ENCODE data around the gene PGGT1B.
"Not testable (repeated sequence)": the region's sequence is repeated elsewhere in the genome, so short reads cannot be mapped to it uniquely, and the experiment has no call there.

The PGGT1B gene

GRCh38 chr5:115257981-115258380, 4.7 kb downstream of the PGGT1B start:
- DNase-seq: no peak

GRCh38 chr5:115249379-115249778, 13.3 kb downstream of the PGGT1B start:
- not testable (repeated sequence) for DNase-seq

- peak; percentile 6 to 76 (median 44) for DNase-seq
Measured at GRCh38 chr5:115246361-115246991, 16.2 kb downstream of the PGGT1B start.

- peak in 1 of 4 experiments; percentile 2 for DNase-seq
Measured at GRCh38 chr5:115243412-115243811, 19.3 kb downstream of the PGGT1B start.

GRCh38 chr5:115241881-115242642, 20.6 kb downstream of the PGGT1B start:
- DNase-seq: peak in 1 of 4 experiments; percentile 10

GRCh38 chr5:115237066-115237465, 25.6 kb downstream of the PGGT1B start:
- no peak for DNase-seq

GRCh38 chr5:115236599-115236998, 26.1 kb downstream of the PGGT1B start:
- no peak for DNase-seq

DNA sequence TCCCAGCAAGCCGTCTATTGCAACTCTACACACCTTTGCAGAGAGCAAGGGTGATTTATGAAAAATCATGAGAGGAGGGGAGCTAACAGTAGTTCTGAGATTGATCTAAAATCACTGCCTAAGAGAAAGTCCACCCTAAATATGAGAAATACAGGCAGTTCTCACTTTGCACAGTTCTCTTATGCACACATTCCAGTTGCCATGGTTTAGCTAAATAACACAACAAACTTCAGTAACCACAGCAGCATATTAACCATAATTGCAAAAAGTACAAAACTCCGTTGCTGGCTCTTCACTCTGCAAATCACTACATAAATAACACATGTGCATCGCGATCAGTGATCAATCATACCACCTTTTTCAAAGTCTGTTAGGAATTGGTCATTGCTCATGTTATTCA, 31.1 kb downstream of the PGGT1B start:
- no peak for DNase-seq

GRCh38 chr5:115229606-115230005, 33.1 kb downstream of the PGGT1B start:
- peak; percentile 6 to 51 (median 33) for DNase-seq

DNA sequence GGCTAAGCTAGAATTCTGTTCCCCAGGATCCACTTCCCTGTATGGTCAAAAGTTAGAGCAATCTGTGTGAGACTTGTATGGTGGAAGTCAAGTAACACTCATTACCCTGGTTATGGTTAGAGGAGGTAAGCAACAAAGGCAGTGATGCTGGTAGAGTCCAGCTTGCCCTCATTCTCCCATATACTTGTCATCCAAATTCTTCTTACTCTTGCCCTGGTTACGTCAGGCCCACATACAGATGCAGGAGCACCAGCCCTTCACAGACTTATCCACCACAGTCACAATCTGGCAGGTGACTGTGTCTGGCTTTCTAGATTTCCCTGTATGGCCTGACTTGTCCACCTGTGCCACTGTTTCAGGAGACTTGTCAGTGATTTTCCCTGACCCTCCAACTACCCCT, 35.4 kb downstream of the PGGT1B start:
- no peak for DNase-seq

DNA sequence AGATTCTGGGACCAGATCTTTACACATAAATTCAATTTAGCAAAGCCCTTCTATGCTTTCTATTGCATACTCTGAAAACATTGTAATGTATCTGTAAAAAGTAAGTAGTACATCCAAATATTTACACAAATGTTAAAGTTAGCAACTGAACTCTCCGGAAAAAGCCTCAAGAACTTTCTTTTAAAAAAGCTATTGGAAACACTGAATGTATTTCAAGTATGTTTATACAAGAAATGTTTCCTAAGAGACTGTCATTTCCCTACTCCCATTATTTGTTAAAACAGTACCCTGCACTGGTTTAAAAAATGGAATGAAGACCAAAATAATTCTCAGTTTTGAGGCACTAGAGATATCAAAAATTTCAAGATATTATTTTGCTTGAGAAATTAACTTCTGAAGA, 48.1 kb downstream of the PGGT1B start:
- DNase-seq: no peak

GRCh38 chr5:115209279-115209678, 53.4 kb downstream of the PGGT1B start:
- peak; percentile 82 to 94 (median 88) for DNase-seq

DNA sequence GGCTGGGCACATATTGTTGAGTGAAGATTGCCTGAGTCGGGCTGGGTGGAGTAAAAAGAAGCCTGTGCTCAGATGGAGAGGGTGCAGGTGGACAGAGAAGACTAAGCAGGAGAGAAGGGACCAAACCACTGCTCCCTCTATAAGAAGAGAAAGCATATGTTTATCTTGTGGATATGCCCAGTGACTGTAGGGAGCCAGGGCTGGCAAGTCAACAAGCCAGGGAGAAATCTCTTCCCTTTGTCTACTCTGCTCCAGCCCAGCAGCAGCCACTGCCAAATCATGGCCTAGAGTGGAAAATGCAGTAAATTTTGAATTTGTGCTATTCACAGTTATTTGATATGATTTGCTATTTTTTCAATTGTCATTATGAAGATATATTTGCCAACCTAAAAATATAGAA, 59.7 kb downstream of the PGGT1B start:
- DNase-seq: no peak

GRCh38 chr5:115196161-115196560, 66.5 kb downstream of the PGGT1B start:
- no peak for DNase-seq

- no peak for DNase-seq
Measured at GRCh38 chr5:115194676-115195075, 68.0 kb downstream of the PGGT1B start.

DNA sequence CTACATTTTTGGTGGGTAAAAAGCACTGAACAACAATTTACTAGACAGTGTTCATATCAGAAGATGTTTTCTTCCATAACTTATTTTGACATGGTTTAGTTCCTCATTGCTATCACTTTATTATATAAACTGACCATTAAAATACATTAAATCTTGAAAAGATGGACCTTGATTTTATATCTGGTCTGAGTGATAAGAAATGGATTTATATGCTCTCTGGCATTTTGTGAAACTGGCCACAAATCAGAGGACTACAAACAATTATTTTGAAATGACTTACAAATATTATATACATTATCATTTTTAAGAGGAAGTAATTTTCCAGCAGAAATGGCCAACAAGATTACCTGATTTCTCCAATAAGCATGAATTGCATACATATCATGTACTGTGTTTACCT, 69.4 kb downstream of the PGGT1B start:
- DNase-seq: no peak

DNA sequence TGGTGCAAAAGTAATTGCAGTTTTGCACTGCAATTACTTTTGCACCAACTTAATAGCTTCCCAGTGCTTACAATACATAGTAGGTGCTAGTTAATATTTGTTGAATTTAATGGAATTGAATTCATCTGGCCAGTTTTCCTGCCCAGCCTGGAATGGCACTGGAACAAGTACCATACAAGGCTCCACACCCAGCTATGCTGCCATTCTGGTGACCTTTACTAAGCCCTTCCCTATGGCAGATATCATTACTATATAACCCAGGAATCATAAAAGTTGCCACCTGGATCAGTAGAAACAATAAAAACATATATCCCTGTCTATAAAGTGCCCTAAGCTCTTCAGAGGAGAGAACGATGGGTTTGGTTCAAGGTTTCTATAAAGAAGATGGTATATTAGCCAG, 70.6 kb downstream of the PGGT1B start:
- no peak for DNase-seq

- no peak for DNase-seq
Measured at GRCh38 chr5:115191474-115192031, 71.1 kb downstream of the PGGT1B start.

DNA sequence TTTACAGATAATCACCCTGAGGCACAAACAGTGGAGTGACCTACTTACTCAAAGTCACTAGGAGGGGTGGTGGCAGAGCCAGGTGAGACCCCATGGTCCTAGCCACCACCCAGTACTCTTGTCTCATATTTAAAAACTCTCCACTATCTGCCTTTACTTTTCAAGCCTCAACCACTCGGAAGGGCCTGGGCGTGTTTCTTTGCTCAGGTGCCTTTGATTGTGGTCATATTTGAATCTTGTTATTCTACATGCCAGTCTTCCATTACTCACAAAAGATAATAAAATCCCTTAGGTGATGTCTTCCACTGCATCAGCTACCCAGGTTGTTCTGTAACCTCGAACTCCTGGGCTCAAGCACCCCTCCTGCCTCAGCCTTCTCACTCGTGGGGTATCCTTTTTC, 72.3 kb downstream of the PGGT1B start:
- DNase-seq: no peak

DNA sequence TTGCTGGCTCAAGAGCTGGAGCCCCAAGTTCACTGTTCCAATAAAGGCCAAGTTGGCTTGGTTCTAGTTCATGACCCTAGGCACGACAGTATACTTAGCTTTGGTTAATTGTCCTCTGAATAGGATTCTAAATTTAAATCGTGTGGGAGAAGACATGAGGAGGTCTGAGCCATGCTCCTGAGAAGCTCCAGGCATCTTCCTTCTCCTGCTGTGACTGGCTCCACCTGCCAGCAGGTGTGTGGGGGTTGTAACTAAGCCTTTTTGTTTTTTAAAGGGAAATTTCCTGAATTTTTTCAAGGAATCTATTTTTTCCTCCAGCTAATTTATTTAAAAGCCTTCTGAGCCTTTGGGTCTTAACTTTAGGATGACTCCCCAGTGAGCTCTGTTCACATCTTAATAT, 72.8 kb downstream of the PGGT1B start:
- no peak for DNase-seq

DNA sequence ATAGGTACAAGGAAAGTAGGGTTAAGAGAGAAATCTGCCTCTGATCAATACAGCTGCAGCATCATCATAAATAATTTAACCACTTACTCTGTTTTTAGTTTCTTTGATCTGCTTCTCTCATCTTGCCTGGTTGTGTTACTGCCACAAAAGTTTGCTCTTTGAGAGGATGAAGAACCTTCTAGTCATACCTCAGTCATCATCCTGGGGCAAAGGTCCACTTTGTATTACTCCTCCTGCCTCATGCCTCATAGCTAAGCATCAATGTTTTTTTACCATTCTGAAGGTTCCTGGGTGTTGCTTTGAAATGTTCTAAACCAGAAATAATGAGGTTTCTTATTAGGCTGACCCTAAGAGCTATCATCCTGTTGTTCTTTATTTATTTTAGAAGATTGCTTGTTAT, 75.9 kb downstream of the PGGT1B start:
- no peak for DNase-seq

GRCh38 chr5:115184770-115185169, 77.9 kb downstream of the PGGT1B start:
- DNase-seq: no peak

DNA sequence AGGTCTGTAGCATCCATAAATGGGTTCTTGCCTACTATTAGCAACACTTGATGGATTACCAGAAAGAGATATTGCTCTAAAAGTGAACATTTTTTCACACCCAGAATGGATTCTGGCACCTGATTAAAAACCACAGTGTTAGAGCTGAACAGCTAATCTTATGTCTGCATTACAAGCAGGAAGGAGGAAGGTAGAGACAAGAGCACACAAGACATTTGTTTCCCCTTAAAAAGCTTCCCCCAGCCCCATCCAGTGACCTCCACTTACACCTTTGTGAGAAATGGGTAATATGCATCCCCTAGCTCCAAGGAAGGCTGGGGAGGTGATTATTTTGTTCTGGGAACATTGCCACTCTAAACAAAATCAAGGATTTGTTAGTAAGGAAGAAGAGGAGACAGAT, 80.9 kb downstream of the PGGT1B start:
- no peak for DNase-seq

DNA sequence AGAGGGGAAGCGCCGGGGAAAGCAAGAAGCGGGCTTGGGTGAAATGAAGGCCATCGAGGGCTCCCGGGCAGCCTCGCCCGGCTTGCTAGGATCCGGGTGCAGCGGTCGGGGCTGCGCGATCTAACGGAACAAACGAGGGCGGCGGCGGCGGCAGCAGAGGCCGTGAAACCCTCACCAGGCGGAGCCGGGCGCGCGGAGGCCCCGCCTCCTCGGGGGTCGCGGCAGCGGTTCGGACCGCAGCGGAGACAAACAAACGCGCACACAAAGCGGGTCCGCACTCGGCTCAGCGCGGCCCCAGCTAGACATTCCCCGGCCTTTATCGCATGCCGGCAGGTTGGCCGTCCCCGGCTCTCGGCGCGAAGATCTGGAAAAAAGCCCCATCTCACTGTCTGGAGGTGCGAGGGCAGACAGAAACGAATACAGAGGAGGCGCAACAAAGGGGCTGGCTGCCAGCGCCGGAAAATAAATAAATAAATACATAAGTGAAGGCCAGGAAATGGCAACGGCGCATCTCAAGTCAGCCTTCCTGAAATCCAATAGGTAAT, 82.4 kb downstream of the PGGT1B start:
- DNase-seq: peak; percentile 26 to 67 (median 46)
